GM23248 (cell line): ENCODE results near the gene ANGPTL2. TPM values are rescaled to one million over a fixed set of nuclear protein-coding genes. Genes with fewer than 3 reads are reported as not detected.

ENCODE experiments used
- DNase-seq: peaks from one replicate; pipeline ENCODE4 v3.0.0-alpha.2; 2015
- H2AFZ ChIP-seq: fragments of 200-600 bp; sonication (generic); 2 replicates; pipeline ENCODE4 v1.6.1; 2016; ENCODE audit warnings: antibody characterized with exemption
- H3F3A ChIP-seq: fragments of 200-600 bp; sonication (generic); 2 replicates; pipeline ENCODE4 v1.6.1; 2016; ENCODE audit warnings: mild to moderate bottlenecking, antibody characterized with exemption, mixed run types; ENCODE audit not compliant: insufficient read depth
- H3K27ac ChIP-seq: fragments of 200-600 bp; sonication (generic); 2 replicates; pipeline ENCODE4 v1.5.1; 2016; ENCODE audit warnings: mild to moderate bottlenecking
- H3K27me3 ChIP-seq: fragments of 200-600 bp; sonication (generic); replicated peaks from 2 replicates; pipeline ENCODE4 v1.6.1; 2016; ENCODE audit warnings: mild to moderate bottlenecking; ENCODE audit not compliant: insufficient read depth
- H3K36me3 ChIP-seq: fragments of 200-600 bp; sonication (generic); 2 replicates; pipeline ENCODE4 v1.6.1; 2016; ENCODE audit warnings: low read depth, mild to moderate bottlenecking
- H3K4me1 ChIP-seq: fragments of 200-600 bp; sonication (generic); 2 replicates; pipeline ENCODE4 v1.6.1; 2016; ENCODE audit warnings: mild to moderate bottlenecking; ENCODE audit not compliant: insufficient read depth
- H3K4me2 ChIP-seq: fragments of 200-600 bp; sonication (generic); one replicate; pipeline ENCODE4 v1.6.1; 2016; ENCODE audit warnings: mild to moderate bottlenecking; ENCODE audit not compliant: unreplicated experiment
- H3K4me3 ChIP-seq: fragments of 200-600 bp; sonication (generic); 2 replicates; pipeline ENCODE4 v1.5.1; 2016; ENCODE audit warnings: mild to moderate bottlenecking
- H3K79me2 ChIP-seq: fragments of 200-600 bp; sonication (generic); 2 replicates; pipeline ENCODE4 v1.6.1; 2016; ENCODE audit warnings: mild to moderate bottlenecking; ENCODE audit not compliant: insufficient read depth
- H3K9ac ChIP-seq: fragments of 200-600 bp; sonication (generic); 2 replicates; pipeline ENCODE4 v1.6.1; 2016; ENCODE audit warnings: mild to moderate bottlenecking
- H3K9me2 ChIP-seq: fragments of 200-600 bp; sonication (generic); 2 replicates; pipeline ENCODE4 v1.6.1; 2016; ENCODE audit warnings: mixed run types, mild to moderate bottlenecking, moderate library complexity; ENCODE audit not compliant: insufficient read depth
- H3K9me3 ChIP-seq: fragments of 200-600 bp; sonication (generic); one replicate; pipeline ENCODE4 v1.6.1; 2017; ENCODE audit warnings: low read depth
- H4K20me1 ChIP-seq: fragments of 200-600 bp; sonication (generic); 2 replicates; pipeline ENCODE4 v1.6.0; 2016; ENCODE audit not compliant: insufficient read depth
- EZH2 ChIP-seq: fragments of 200-600 bp; sonication (generic); IDR thresholded peaks from 2 replicates; pipeline ENCODE4 v1.6.1; 2018; ENCODE audit warnings: antibody characterized with exemption, mild to moderate bottlenecking; ENCODE audit not compliant: insufficient read depth, poor library complexity, severe bottlenecking
- EZH2phosphoT487 ChIP-seq: fragments of 200-600 bp; sonication (generic); IDR thresholded peaks from 2 replicates; pipeline ENCODE4 v1.6.1; 2018; ENCODE audit warnings: antibody characterized with exemption, moderate library complexity, mild to moderate bottlenecking, low read depth; ENCODE audit not compliant: insufficient read depth
- WGBS, 2 experiments: methylation state at CpG; one replicate each; pipeline ENCODE4 v1.1.6; 2015 to 2017; ENCODE audit warnings: low lambda C conversion rate in 2 of 2, low coverage in 1 of 2; ENCODE audit errors: missing lambda C conversion rate in 2 of 2; 5-methylcytosine and 5-hydroxymethylcytosine counted together
- in situ Hi-C: fragments of 300-500 bp; cut with MboI; formaldehyde crosslinking; loops from 2 replicates; pipeline ENCODE4 v1.15.0; 2020
- polyA plus RNA-seq: library from polyadenylated mRNA; unstranded; fragments of >200 nt; fragmentation: Nextera tagmentation; extraction: Ambion mirVana; gene quantifications from 2 replicates; pipeline ENCODE4 v1.2.1, GENCODE V29; 2016
- total RNA-seq: library from RNA; depleted of rRNA; stranded (reverse); fragments of >200 nt; shearing (Covaris generic); gene quantifications from 2 replicates; pipeline ENCODE4 v1.2.3, GENCODE V29; 2014

The ANGPTL2 gene
- total and polyA plus RNA-seq, 2 experiments from 2014 or later = 8.8 to 12.3 TPM

- Histone ChIP-seq H3K27ac (no peak overlapping the region), H3K4me3 (no peak overlapping the region), H3K79me2 (no peaks in the 10 kb centered on the region), H3K4me1 (peaks cover 47% of the 10 kb centered on the region), H3K4me2 (no peak overlapping the region), H3F3A (peaks cover 36% of the 10 kb centered on the region), H3K27me3 (no peaks in the 10 kb centered on the region), H3K9ac (peak overlapping the region; percentile 81; the same call in 1 of the 2 replicates), H3K9me3 (no peaks in the 10 kb centered on the region), H4K20me1 (no peaks in the 10 kb centered on the region), H3K36me3 (no peaks in the 10 kb centered on the region), H3K9me2 (no peaks in the 10 kb centered on the region), H2AFZ (no peak overlapping the region)
- in situ Hi-C loops = no loop called here
- 71 to 89% methylated on average over 4 of the region's 4 CpGs for WGBS, 2 experiments
- DNase-seq = no peak
- TF ChIP-seq EZH2 (no peak), EZH2phosphoT487 (no peak)
These were observed 12.8 kb upstream of the ANGPTL2 start for GRCh38 chr9:127135056-127135745.

GRCh38 chr9:127133739-127134167 lies 11.3 kb upstream of the ANGPTL2 start:
- WGBS, 2 experiments = 2 to 3% methylated on average over 13 of the region's 13 CpGs
- Histone ChIP-seq H2AFZ (peak overlapping the region; percentile 43), H3K9me3 (no peaks in the 10 kb centered on the region), H3K4me1 (peaks cover 54% of the 10 kb centered on the region), H3K4me2 (peak overlapping the region; percentile 53), H3K27me3 (no peaks in the 10 kb centered on the region), H3F3A (peaks cover 39% of the 10 kb centered on the region), H3K79me2 (no peaks in the 10 kb centered on the region), H4K20me1 (no peaks in the 10 kb centered on the region), H3K4me3 (peak overlapping the region; percentile 33; the same call in 1 of the 2 replicates), H3K36me3 (no peaks in the 10 kb centered on the region), H3K9me2 (no peaks in the 10 kb centered on the region), H3K9ac (peak overlapping the region; percentile 81), H3K27ac (peak overlapping the region; percentile 95)
- TF ChIP-seq EZH2 (no peak), EZH2phosphoT487 (no peak)
- in situ Hi-C loops = no loop called here
- peak; percentile 92 for DNase-seq

GRCh38 chr9:127132921-127133647 lies 10.6 kb upstream of the ANGPTL2 start:
- peak overlapping the region; percentile 33; the same call in 1 of the 2 replicates for H3K4me3 ChIP-seq
- H3K9ac ChIP-seq = peak overlapping the region; percentile 81
- no peaks in the 10 kb centered on the region for H3K36me3 ChIP-seq
- peak overlapping the region; percentile 43 for H2AFZ ChIP-seq
- H3K27me3 ChIP-seq = no peaks in the 10 kb centered on the region
- peak overlapping the region; percentile 95 for H3K27ac ChIP-seq
- no peaks in the 10 kb centered on the region for H3K9me3 ChIP-seq
- peak overlapping the region; percentile 53 for H3K4me2 ChIP-seq
- DNase-seq = peak; percentile 74
- in situ Hi-C loops = no loop called here
- no peak for TF ChIP-seq EZH2
- no peak for TF ChIP-seq EZH2phosphoT487
- 23 to 24% methylated on average over 15 of the region's 15 CpGs for WGBS, 2 experiments
- H3F3A ChIP-seq = peaks cover 39% of the 10 kb centered on the region
- no peaks in the 10 kb centered on the region for H4K20me1 ChIP-seq
- H3K4me1 ChIP-seq = peaks cover 58% of the 10 kb centered on the region
- no peaks in the 10 kb centered on the region for H3K79me2 ChIP-seq
- no peaks in the 10 kb centered on the region for H3K9me2 ChIP-seq

GRCh38 chr9:127132375-127132774 lies 9.9 kb upstream of the ANGPTL2 start:
- Histone ChIP-seq H3K9ac (peak overlapping the region; percentile 81), H3K9me3 (no peaks in the 10 kb centered on the region), H3K4me2 (peak overlapping the region; percentile 66), H2AFZ (no peak overlapping the region), H3K79me2 (no peaks in the 10 kb centered on the region), H3F3A (peaks cover 39% of the 10 kb centered on the region), H3K36me3 (no peaks in the 10 kb centered on the region), H3K27ac (peak overlapping the region; percentile 95), H4K20me1 (no peaks in the 10 kb centered on the region), H3K4me1 (peaks cover 58% of the 10 kb centered on the region), H3K4me3 (no peak overlapping the region), H3K9me2 (no peaks in the 10 kb centered on the region), H3K27me3 (no peaks in the 10 kb centered on the region)
- TF ChIP-seq EZH2phosphoT487 (no peak), EZH2 (no peak)
- in situ Hi-C loops = no loop called here
- DNase-seq = no peak
- 98 to 100% methylated on average over 4 of the region's 4 CpGs for WGBS, 2 experiments
